Measurements from ENCODE around the gene TUBGCP3.
"Not testable (repeated sequence)": the region's sequence is repeated elsewhere in the genome, so short reads cannot be mapped to it uniquely, and the experiment has no call there.

TUBGCP3 gene

DNA sequence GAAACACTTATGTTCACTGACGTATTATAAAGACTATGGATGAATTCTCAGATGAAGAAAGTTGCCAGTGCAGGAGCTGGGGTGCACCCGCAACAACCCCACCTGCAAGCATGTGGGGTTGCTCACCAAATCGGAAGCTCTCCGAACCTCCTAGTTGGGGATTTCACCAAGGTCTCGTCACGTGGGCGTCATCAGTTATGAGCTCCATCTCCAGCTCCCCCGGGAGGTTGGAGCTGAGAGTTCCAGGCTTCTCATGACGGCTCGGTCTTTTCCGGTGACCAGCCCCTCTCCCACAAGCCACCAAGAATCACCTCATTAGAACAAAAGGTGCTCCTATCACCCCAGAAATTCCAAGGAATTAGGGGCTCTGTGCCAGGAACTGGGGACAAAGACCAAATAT lies 46.1 kb upstream of the TUBGCP3 start:
- Histone ChIP-seq H3K27me3 (ENCODE audit: insufficient read depth, low read depth) (no peaks in the 10 kb centered on the region), H3K4me3 (IDR thresholded peaks at IDR 0.05; ENCODE audit: insufficient read depth, low read depth, low read length) (no peak overlapping the region), H3K4me1 (ENCODE audit: low read depth, poor library complexity, severe bottlenecking) (no peaks in the 10 kb centered on the region), H3K4me2 (no peak overlapping the region), H4K20me1 (ENCODE audit: insufficient read depth) (no peaks in the 10 kb centered on the region), H3K36me3 (ENCODE audit: insufficient read depth) (no peaks in the 10 kb centered on the region), H3K27ac (no peak overlapping the region), H3K79me2 (ENCODE audit: insufficient read depth, low read depth) (no peaks in the 10 kb centered on the region), H3K9ac (no peak overlapping the region), H2AFZ (ENCODE audit: low read depth) (no peak overlapping the region)
- TF ChIP-seq, protein P1, sequence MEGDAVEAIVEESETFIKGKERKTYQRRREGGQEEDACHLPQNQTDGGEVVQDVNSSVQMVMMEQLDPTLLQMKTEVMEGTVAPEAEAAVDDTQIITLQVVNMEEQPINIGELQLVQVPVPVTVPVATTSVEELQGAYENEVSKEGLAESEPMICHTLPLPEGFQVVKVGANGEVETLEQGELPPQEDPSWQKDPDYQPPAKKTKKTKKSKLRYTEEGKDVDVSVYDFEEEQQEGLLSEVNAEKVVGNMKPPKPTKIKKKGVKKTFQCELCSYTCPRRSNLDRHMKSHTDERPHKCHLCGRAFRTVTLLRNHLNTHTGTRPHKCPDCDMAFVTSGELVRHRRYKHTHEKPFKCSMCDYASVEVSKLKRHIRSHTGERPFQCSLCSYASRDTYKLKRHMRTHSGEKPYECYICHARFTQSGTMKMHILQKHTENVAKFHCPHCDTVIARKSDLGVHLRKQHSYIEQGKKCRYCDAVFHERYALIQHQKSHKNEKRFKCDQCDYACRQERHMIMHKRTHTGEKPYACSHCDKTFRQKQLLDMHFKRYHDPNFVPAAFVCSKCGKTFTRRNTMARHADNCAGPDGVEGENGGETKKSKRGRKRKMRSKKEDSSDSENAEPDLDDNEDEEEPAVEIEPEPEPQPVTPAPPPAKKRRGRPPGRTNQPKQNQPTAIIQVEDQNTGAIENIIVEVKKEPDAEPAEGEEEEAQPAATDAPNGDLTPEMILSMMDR (conservative IDR thresholded peaks at IDR 0.05; ENCODE audit: low read depth, low read length) = no peak

DNA sequence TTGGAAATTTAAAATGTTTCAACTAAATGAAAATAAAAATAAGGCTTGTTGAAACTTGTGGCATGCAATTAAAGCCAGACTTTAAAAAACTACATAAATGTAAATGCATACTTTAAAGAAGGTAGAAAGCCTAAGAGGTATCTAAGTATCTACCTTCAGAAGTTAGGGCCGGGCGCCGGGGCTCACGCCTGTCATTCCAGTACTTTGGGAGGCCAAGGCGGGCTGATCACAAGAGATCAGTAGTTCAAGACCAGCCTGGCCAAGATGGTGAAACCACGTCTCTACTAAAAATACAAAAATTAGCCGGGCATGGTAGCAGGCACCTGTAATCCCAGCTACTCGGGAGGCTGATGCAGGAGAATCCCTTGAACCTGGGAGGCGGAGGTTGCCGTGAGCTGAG lies 42.3 kb upstream of the TUBGCP3 start:
- not testable (repeated sequence) for H4K20me1 ChIP-seq (ENCODE audit: insufficient read depth); H3K79me2 ChIP-seq (ENCODE audit: insufficient read depth, low read depth); H3K36me3 ChIP-seq (ENCODE audit: insufficient read depth); H3K4me2 ChIP-seq; H3K9ac ChIP-seq; H3K27me3 ChIP-seq (ENCODE audit: insufficient read depth, low read depth); H2AFZ ChIP-seq (ENCODE audit: low read depth); H3K4me3 ChIP-seq (IDR thresholded peaks at IDR 0.05; ENCODE audit: insufficient read depth, low read depth, low read length); H3K27ac ChIP-seq; H3K4me1 ChIP-seq (ENCODE audit: low read depth, poor library complexity, severe bottlenecking)

DNA sequence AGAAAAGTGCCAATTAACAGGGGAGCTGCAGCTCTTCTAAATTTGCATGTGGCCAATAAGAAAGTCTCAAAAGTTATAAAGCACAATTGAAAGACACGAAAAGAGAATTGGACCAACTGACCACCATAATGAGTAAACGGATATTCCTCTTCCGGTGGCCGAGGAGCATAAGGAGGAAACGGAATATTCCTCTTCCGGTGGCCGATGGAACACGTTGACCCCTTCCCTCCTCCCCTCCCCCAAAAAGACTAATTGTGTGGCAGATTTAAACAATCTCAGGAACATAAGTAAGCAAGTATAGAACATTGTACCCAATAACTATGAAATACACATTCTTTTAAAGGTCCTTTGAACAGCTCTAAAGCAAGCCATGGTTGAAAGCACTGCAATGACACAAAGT lies 41.2 kb upstream of the TUBGCP3 start:
- H3K9ac ChIP-seq = no peak overlapping the region
- no peaks in the 10 kb centered on the region for H3K27me3 ChIP-seq (ENCODE audit: insufficient read depth, low read depth)
- H3K4me1 ChIP-seq (ENCODE audit: low read depth, poor library complexity, severe bottlenecking) = no peaks in the 10 kb centered on the region
- TF ChIP-seq, protein P1 (conservative IDR thresholded peaks at IDR 0.05; ENCODE audit: low read depth, low read length) = no peak
- H3K79me2 ChIP-seq (ENCODE audit: insufficient read depth, low read depth) = no peaks in the 10 kb centered on the region
- H2AFZ ChIP-seq (ENCODE audit: low read depth) = no peak overlapping the region
- no peaks in the 10 kb centered on the region for H3K36me3 ChIP-seq (ENCODE audit: insufficient read depth)
- H3K27ac ChIP-seq = no peak overlapping the region
- no peaks in the 10 kb centered on the region for H4K20me1 ChIP-seq (ENCODE audit: insufficient read depth)
- H3K4me3 ChIP-seq (IDR thresholded peaks at IDR 0.05; ENCODE audit: insufficient read depth, low read depth, low read length) = no peak overlapping the region
- H3K4me2 ChIP-seq = no peak overlapping the region

DNA sequence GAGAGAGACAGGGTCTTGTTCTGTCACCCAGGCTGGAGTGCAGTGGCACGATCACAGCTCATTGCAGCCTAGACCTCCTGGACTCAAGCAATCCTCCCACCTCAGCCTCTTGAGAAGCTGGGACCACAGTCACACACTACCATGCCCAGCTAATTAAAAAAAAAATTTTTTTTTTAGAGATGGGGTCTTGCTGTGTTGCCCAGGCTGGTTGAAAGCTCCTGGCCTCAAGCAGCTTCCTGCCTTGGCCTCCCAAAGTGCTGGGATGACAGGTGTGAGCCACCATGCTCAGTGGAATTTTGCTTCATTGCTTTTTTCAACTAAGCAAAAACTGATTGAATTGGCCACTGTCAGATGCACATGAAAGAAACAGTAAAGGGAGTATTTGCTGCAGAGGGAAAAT lies 39.7 kb upstream of the TUBGCP3 start:
- not testable (repeated sequence) for H3K27me3 ChIP-seq (ENCODE audit: insufficient read depth, low read depth); H3K36me3 ChIP-seq (ENCODE audit: insufficient read depth); H3K27ac ChIP-seq; H3K4me3 ChIP-seq (IDR thresholded peaks at IDR 0.05; ENCODE audit: insufficient read depth, low read depth, low read length); H3K4me1 ChIP-seq (ENCODE audit: low read depth, poor library complexity, severe bottlenecking); H2AFZ ChIP-seq (ENCODE audit: low read depth); H3K9ac ChIP-seq; H3K4me2 ChIP-seq; H4K20me1 ChIP-seq (ENCODE audit: insufficient read depth); H3K79me2 ChIP-seq (ENCODE audit: insufficient read depth, low read depth)

DNA sequence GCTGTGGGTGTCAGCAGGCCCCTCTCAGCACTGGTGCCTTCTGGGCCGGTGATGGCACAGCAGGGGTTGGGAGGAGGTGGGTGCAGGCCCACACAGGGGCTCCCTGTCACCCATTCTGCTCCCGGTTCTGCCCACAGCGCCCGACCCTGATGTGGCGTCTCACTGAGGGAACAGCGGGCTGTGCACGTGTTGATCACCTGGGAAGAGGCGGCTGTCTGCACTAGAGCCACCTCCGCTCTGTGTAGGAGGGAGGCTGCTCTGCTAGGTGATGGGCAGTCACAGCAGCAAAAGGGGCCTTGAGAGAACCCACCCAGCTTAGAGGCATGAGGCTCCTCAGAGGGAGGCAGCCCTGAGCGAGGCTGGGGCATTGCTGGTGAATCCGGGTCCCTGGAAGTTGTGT lies 39.2 kb upstream of the TUBGCP3 start:
- Histone ChIP-seq H3K36me3 (ENCODE audit: insufficient read depth) (no peaks in the 10 kb centered on the region), H3K27me3 (ENCODE audit: insufficient read depth, low read depth) (no peaks in the 10 kb centered on the region), H4K20me1 (ENCODE audit: insufficient read depth) (no peaks in the 10 kb centered on the region), H2AFZ (ENCODE audit: low read depth) (no peak overlapping the region), H3K79me2 (ENCODE audit: insufficient read depth, low read depth) (no peaks in the 10 kb centered on the region), H3K27ac (no peak overlapping the region), H3K4me1 (ENCODE audit: low read depth, poor library complexity, severe bottlenecking) (no peaks in the 10 kb centered on the region), H3K4me3 (IDR thresholded peaks at IDR 0.05; ENCODE audit: insufficient read depth, low read depth, low read length) (no peak overlapping the region), H3K4me2 (no peak overlapping the region), H3K9ac (no peak overlapping the region)
- TF ChIP-seq, protein P1 (conservative IDR thresholded peaks at IDR 0.05; ENCODE audit: low read depth, low read length) = no peak
